Caco-2 (cell line): ENCODE data around the gene TNFRSF8. TPM values are rescaled to one million over a fixed set of nuclear protein-coding genes. Genes with fewer than 3 reads are reported as not detected.

Experiments
- BruUV-seq: library from RNA; stranded (reverse); fragments of 400-500 nt; replicated peaks from 2 replicates; lab custom pipeline; 2021; lab: Mats Ljungman, UMichigan
- CTCF ChIA-PET: fragments of 300-600 bp; sonication (Branson Sonifier 250); formaldehyde crosslinking; loops from one replicate; lab custom pipeline; 2022; ENCODE audit warnings: antibody characterized with exemption; lab: Charles Lee
- POLR2A ChIA-PET: fragments of 300-600 bp; sonication (Branson Sonifier 250); formaldehyde crosslinking; loops from one replicate; lab custom pipeline; 2022; ENCODE audit warnings: antibody characterized with exemption; lab: Charles Lee
- DNase-seq, 2 experiments: peaks; one replicate each; pipeline versions ENCODE4 v3.0.0 to v3.0.0-alpha.2; 2020 to 2022
- H3K27me3 ChIP-seq: replicated peaks from 2 replicates; pipeline ENCODE4 v1.6.0; 2011; ENCODE audit warnings: low read length; ENCODE audit not compliant: control insufficient read depth, insufficient read depth
- H3K36me3 ChIP-seq: 2 replicates; pipeline ENCODE4 v1.5.1; 2011; ENCODE audit warnings: low read length; ENCODE audit not compliant: control insufficient read depth, insufficient read depth
- H3K4me1 ChIP-seq: fragments of 250-450 bp; sonication (Bioruptor Pico); 2 replicates; pipeline ENCODE4 v1.5.1; 2020; ENCODE audit warnings: mild to moderate bottlenecking
- H3K4me3 ChIP-seq: 2 replicates; pipeline ENCODE4 v1.5.1; 2011; ENCODE audit warnings: low read depth, mild to moderate bottlenecking, control low read depth, low read length
- H3K9me3 ChIP-seq: fragments of 250-450 bp; sonication (Bioruptor Pico); 2 replicates; pipeline ENCODE4 v1.5.1; 2020; ENCODE audit warnings: mild to moderate bottlenecking, moderate library complexity
- H3K27ac Mint-ChIP-seq: one replicate; pipeline ENCODE4 v1.8.0; 2022; ENCODE audit warnings: mixed read lengths; ENCODE audit not compliant: unreplicated experiment
- H3K27me3 Mint-ChIP-seq: one replicate; pipeline ENCODE4 v1.8.0; 2022; ENCODE audit warnings: mixed read lengths; ENCODE audit not compliant: insufficient read depth, unreplicated experiment
- H3K36me3 Mint-ChIP-seq: one replicate; pipeline ENCODE4 v1.8.0; 2022; ENCODE audit warnings: mild to moderate bottlenecking, mixed read lengths; ENCODE audit not compliant: insufficient read depth, unreplicated experiment
- H3K4me1 Mint-ChIP-seq: one replicate; pipeline ENCODE4 v1.8.0; 2022; ENCODE audit warnings: low read depth, mixed read lengths; ENCODE audit not compliant: unreplicated experiment
- H3K4me3 Mint-ChIP-seq: one replicate; pipeline ENCODE4 v1.8.0; 2022; ENCODE audit warnings: mild to moderate bottlenecking, moderate library complexity, mixed read lengths; ENCODE audit not compliant: unreplicated experiment
- H3K9me3 Mint-ChIP-seq: one replicate; pipeline ENCODE4 v1.8.0; 2022; ENCODE audit warnings: mixed read lengths; ENCODE audit not compliant: unreplicated experiment
- intact Hi-C: fragments of 100-400 bp; cut with micrococcal nuclease; formaldehyde crosslinking; loops from one replicate; pipeline ENCODE4 v1.10.0; 2022; ENCODE audit not compliant: unreplicated experiment
- total RNA-seq: library from RNA; stranded (reverse); gene quantifications from 2 replicates; pipeline ENCODE4 v1.2.3, GENCODE V29; 2022
- TF ChIP-seq, protein P1 (sequence below), 2 experiments: fragments of 200-600 bp in 1 of 2; IDR thresholded peaks; 1 replicate in 1 of 2; 2 replicates in 1 of 2; pipeline versions ENCODE4 v1.5.1 to v1.8.0; 2011 to 2022; ENCODE audit warnings: antibody characterized with exemption in 1 of 2, control low read depth in 1 of 2, inconsistent platforms in 1 of 2, low read depth in 1 of 2, low read length in 1 of 2, mild to moderate bottlenecking in 1 of 2, moderate library complexity in 1 of 2; ENCODE audit not compliant: insufficient read depth in 1 of 2, severe bottlenecking in 1 of 2, unreplicated experiment in 1 of 2

The TNFRSF8 gene
- total RNA-seq, 1 experiment from 2014 or later, result not detected

DNA sequence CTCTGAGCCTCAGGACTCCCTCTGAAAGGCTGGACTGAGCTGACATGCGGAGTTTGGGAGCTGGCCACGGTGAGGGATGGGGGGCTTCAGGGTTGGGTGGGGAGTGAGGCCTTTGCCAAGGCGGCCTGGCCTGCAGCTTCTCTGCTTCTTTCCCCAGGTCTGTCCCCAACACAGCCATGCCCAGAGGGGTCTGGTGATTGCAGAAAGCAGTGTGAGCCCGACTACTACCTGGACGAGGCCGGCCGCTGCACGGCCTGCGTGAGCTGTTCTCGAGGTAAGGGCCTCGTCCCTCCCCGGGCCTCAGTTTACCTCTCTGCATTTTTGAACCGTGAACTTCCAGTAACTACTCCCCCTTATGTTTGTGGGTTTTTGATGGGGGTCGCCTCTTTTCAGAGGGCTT, 48.6 kb downstream of the TNFRSF8 start:
- Mint-ChIP-seq H3K36me3 (no peaks in the 10 kb centered on the region), H3K9me3 (no peaks in the 10 kb centered on the region)
- TF ChIP-seq, protein P1, sequence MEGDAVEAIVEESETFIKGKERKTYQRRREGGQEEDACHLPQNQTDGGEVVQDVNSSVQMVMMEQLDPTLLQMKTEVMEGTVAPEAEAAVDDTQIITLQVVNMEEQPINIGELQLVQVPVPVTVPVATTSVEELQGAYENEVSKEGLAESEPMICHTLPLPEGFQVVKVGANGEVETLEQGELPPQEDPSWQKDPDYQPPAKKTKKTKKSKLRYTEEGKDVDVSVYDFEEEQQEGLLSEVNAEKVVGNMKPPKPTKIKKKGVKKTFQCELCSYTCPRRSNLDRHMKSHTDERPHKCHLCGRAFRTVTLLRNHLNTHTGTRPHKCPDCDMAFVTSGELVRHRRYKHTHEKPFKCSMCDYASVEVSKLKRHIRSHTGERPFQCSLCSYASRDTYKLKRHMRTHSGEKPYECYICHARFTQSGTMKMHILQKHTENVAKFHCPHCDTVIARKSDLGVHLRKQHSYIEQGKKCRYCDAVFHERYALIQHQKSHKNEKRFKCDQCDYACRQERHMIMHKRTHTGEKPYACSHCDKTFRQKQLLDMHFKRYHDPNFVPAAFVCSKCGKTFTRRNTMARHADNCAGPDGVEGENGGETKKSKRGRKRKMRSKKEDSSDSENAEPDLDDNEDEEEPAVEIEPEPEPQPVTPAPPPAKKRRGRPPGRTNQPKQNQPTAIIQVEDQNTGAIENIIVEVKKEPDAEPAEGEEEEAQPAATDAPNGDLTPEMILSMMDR (IDR thresholded peaks at IDR 0.05; ENCODE audit: insufficient read depth in 1 of 2, low read depth in 1 of 2, low read length in 1 of 2, severe bottlenecking in 1 of 2, unreplicated experiment in 1 of 2), result no peak

GRCh38 chr1:12112711-12113161, 49.6 kb downstream of the TNFRSF8 start:
- POLR2A ChIA-PET, result interaction anchor here (0.6 kb wide), 1 partner anchor 114 kb away, joined by 4 read pairs; no protein-coding TSS in a partner anchor
- Mint-ChIP-seq H3K4me1 (peaks cover 7% of the 10 kb centered on the region), H3K4me3 (no peak overlapping the region), H3K9me3 (no peaks in the 10 kb centered on the region), H3K36me3 (no peaks in the 10 kb centered on the region), H3K27ac (no peak overlapping the region), H3K27me3 (no peaks in the 10 kb centered on the region)
- BruUV-seq, result no TSS peak
- no peaks in the 10 kb centered on the region for H3K4me1 ChIP-seq
- TF ChIP-seq, protein P1 (IDR thresholded peaks at IDR 0.05; ENCODE audit: insufficient read depth in 1 of 2, low read depth in 1 of 2, low read length in 1 of 2, severe bottlenecking in 1 of 2, unreplicated experiment in 1 of 2), result no peak
- no peak for DNase-seq
- no peaks in the 10 kb centered on the region for H3K9me3 ChIP-seq
- intact Hi-C loops, result no loop called here
- H3K4me3 ChIP-seq, result no peak overlapping the region
- no peaks in the 10 kb centered on the region; the same call in 1 of the 2 replicates for H3K27me3 ChIP-seq
- CTCF ChIA-PET, result no interaction called here
- no peaks in the 10 kb centered on the region for H3K36me3 ChIP-seq

More for the DNA sequence above, 48.6 kb downstream of the TNFRSF8 start:
- Histone ChIP-seq H3K4me1 (no peaks in the 10 kb centered on the region), H3K9me3 (no peaks in the 10 kb centered on the region), H3K36me3 (no peaks in the 10 kb centered on the region), H3K27me3 (no peaks in the 10 kb centered on the region; the same call in 1 of the 2 replicates), H3K4me3 (no peak overlapping the region)
- intact Hi-C loops, result no loop called here
- H3K27me3 Mint-ChIP-seq, result no peaks in the 10 kb centered on the region
- H3K4me3 Mint-ChIP-seq, result no peak overlapping the region
- H3K27ac Mint-ChIP-seq, result no peak overlapping the region
- BruUV-seq, result no TSS peak
- DNase-seq, result no peak
- peaks cover 7% of the 10 kb centered on the region for H3K4me1 Mint-ChIP-seq
- ChIA-PET CTCF (interaction anchor here (0.6 kb wide), 2 partner anchors 20 to 34 kb away, joined by 4 to 8 read pairs; no protein-coding TSS in a partner anchor), POLR2A (interaction anchor here (0.5 kb wide), 1 partner anchor 45 kb away, joined by 3 read pairs; no protein-coding TSS in a partner anchor)

DNA sequence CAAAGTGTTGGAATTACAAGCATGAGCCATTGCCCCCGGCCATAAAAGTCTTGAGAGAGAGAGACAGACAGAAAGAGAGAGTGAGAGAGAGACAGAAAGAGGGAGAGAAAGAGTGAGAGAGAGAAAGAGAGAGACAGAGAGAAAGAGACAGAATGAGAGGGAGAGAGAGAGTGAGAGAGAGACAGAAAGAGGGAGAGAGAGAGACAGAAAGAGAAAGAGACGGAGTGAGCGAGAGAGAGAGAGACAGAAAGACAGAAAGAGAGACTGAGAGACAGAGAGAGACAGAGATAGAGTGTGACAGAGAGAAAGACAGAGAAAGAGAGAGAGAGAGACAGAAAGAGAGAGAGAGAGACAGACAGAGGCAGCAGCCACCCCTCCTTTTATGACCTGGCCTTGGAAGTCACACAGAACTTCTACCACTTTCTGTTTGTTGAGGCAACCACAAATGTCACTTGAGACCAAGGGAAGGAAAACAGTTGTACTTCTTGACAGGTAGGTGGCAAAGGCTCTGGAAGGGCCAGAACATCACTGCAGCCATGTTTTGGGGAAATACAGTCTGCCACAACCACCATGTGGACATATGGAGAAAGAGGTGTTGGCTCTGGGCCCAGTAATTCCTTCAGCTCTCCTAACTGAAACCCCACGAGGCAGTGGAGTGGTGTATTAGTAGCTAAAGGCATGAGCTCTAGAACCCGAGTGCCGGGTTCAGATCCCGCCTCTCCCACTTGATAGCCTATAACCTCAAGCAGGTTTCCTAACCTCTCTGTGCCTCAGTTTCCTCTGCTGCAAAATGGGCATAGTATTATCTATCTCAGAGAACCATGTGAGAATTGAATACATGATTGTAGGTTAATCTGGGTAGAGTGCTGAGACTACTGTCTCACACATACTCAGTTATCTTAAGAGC, 50.6 kb downstream of the TNFRSF8 start:
- POLR2A ChIA-PET, result no interaction called here
- CTCF ChIA-PET, result interaction anchor here (1.0 kb wide), 1 partner anchor 11 kb away, joined by 3 read pairs; no protein-coding TSS in a partner anchor
- Mint-ChIP-seq H3K4me1 (peaks cover 7% of the 10 kb centered on the region), H3K4me3 (no peak overlapping the region), H3K9me3 (no peaks in the 10 kb centered on the region), H3K27ac (no peak overlapping the region), H3K36me3 (no peaks in the 10 kb centered on the region), H3K27me3 (no peaks in the 10 kb centered on the region)
- TF ChIP-seq, protein P1 (IDR thresholded peaks at IDR 0.05; ENCODE audit: insufficient read depth in 1 of 2, low read depth in 1 of 2, low read length in 1 of 2, severe bottlenecking in 1 of 2, unreplicated experiment in 1 of 2), result no peak
- no peaks in the 10 kb centered on the region for H3K9me3 ChIP-seq
- H3K27me3 ChIP-seq, result no peaks in the 10 kb centered on the region
- H3K36me3 ChIP-seq, result no peaks in the 10 kb centered on the region
- no peak for DNase-seq
- BruUV-seq, result no TSS peak
- H3K4me1 ChIP-seq, result no peaks in the 10 kb centered on the region
- intact Hi-C loops, result no loop called here
- H3K4me3 ChIP-seq, result no peak overlapping the region
